Stimulated activated CD4-positive, alpha-beta T cell treated with anti-CD3 and anti-CD28 coated beads, Interleukin-2, amount 100 ng/mL, for 48 hours (primary cell): ENCODE results near the gene WDR45.
"Not testable (repeated sequence)": the region's sequence is repeated elsewhere in the genome, so short reads cannot be mapped to it uniquely, and the experiment has no call there.

ENCODE experiments used
- DNase-seq, 2 donors: peaks; one replicate each; pipeline ENCODE4 v3.0.0-alpha.2; 2020

WDR45 gene

GRCh38 chrX:49079489-49080428 lies at the start of gene WDR45:
TSS of gene WDR45 (minus strand) at chrX:49079887. CDS start at chrX:49078095, 1,792 bp downstream.
- DNase-seq = peak; percentile 41 to 47

DNA sequence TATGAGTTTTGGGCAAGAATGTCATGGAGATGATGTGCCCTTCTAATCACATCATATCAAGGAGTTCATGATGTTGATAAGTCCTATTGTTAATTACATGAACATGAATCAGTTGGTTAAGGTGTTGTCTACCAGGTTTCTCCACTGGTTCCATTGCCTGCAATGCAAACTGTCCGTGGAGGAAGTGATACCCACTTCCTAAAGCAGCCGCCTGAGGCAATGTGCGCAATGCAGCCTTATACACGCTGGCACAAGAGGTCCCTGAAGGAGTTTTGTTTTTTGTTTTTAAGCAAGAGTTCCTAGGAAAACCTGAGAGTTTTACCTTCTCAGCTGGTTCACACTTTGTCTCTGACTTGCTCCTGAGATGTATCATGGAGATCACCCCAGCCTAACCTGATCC lies 49.7 kb upstream of the WDR45 start:
- no peak for DNase-seq

GRCh38 chrX:49127742-49128258 lies 48.1 kb upstream of the WDR45 start:
- not testable (repeated sequence) for DNase-seq

GRCh38 chrX:49122499-49122898 lies 42.8 kb upstream of the WDR45 start:
- no peak for DNase-seq

- no peak for DNase-seq
Observed at GRCh38 chrX:49120091-49120490, 40.4 kb upstream of the WDR45 start.

DNA sequence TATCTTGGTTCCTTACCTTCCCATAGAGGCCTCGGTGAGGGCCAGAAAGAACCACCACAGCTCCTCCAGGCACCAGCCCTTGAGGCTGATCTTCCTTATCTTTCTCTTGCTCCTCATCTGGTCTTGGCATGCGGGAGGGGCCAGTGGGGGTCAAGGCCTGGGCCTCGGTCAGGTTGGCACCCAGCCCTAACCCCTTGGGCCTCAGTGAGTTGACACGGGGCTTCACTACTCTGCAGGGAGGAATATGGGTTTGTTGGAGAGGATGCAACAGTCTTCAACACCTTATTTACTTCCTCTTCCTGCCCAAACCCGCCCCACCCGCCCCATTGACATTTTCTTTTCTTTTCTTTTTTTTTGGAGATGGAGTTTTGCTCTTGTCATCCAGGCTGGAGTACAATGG lies 37.9 kb upstream of the WDR45 start:
- DNase-seq = no peak

GRCh38 chrX:49116716-49117115 lies 37.0 kb upstream of the WDR45 start:
- no peak for DNase-seq

GRCh38 chrX:49116076-49116475 lies 36.4 kb upstream of the WDR45 start:
- no peak for DNase-seq

DNA sequence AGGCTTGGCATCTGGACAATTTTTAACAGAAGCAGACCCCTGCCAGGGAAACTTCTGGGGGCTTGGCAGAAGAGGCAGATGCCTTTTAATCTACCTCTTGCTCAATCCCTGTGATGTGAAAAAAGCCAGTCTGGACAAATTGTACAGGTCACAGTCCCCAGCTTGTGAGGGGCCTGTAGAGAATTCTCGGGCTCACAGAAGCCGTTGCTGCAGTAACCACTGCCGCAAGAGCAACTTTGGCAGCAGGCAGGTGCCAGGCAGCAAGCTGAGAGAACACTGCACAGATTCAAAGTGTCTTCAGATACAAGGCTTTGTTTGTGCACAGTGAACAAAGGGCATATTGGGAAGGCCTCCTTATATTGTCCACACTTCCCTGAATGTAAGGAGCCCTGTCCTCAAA lies 32.1 kb upstream of the WDR45 start:
- DNase-seq = no peak

- DNase-seq = no peak
Observed at GRCh38 chrX:49110417-49110816, 30.7 kb upstream of the WDR45 start.

DNA sequence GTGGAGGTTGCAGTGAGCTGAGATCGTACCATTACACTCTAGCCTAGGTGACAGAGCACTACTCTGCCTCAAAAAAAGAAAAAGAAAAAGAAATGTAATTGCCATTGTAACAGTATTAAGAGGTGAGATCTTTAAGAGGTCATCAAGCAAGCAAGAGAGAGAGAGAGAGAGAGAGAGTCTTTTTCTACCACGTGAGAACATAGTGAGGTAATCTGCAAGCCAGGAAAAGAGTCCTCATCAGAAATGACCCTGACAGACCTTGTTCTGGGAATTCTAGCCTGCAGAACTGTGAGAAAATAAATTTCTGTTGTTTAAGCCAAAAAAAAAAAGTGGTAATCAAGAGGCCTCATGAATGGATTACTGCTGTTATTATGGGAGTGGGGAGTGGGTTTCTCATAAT lies 29.0 kb upstream of the WDR45 start:
- no peak for DNase-seq

DNA sequence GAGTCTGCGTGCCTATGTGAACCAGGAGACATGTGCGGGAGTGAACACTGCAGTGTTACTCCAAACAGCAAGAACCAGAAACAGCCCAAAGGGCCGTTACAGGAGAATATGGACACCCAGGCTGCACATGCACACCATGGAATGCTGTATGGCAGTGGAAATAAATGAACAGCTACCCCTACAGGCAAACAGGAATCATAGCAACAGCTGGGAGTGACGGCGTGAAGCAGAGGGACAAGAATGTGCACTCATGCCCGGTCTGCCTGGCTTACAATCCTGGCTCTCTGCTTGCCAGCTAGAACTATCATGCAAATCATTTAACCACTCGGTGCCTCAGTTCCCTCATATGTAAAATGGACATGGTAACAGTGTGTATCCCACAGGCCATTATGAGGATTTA lies 27.2 kb upstream of the WDR45 start:
- DNase-seq = no peak

GRCh38 chrX:49106296-49106695 lies 26.6 kb upstream of the WDR45 start:
- no peak for DNase-seq

- no peak for DNase-seq
Observed at GRCh38 chrX:49103637-49104036, 23.9 kb upstream of the WDR45 start.

DNA sequence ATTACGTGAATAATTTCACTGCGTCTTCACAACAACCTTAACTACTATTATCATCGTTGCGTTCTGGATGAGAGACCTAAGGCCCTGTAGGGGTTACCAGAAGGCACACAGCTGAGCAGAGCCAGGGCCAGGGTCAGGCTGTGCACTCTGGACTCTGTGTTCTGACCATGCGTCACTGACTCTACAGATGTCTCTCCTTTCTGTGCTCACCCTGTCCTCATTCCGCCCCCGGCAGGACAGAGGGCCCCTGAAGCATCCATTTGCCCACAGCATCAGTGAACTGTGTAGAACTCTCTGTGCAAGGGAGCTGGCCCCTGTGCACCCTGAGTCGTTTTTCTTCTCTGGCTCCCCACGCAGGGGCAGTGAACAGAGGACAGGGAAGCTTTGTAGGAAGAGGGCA lies 22.5 kb upstream of the WDR45 start:
- no peak for DNase-seq

DNA sequence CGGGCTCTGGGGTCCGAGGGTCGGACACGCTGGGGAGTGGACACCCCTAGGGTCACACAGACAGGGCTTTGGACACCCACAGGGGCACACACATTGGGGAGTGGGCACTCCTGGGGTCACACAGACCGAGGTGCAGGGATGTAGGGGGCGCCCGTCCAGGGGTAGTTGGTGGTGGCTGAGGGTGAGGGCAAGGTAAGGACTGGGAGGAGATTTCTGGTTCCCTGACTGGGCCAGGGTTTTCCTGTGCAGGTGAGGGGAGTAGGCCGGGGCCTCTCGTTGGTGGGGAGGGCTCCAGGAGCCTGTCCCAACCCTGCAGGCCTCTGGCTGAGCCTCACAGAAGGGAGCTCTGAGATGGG lies 21.9 kb upstream of the WDR45 start:
- no peak for DNase-seq

GRCh38 chrX:49100704-49101628 lies 21.3 kb upstream of the WDR45 start:
- peak; percentile 75 to 76 for DNase-seq

DNA sequence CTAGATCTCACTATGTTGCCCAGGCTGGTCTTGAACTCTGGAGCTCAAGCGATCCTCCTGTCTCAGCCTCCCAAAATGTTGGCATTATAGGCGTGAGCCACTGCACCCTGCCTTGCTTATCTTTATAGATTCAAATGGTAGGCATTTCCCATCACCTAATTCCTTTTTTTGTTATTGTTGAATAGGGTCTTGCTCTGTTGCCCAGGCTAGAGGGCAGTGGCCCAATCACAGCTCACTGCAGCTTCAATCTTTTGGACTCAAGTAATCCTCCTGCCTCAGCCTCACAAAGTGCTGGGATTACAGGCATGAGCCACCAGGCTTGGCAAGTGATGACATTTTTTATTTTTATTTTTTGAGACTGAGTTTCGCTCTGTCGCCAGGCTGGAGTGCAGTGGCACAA lies 16.7 kb upstream of the WDR45 start:
- DNase-seq = no peak

DNA sequence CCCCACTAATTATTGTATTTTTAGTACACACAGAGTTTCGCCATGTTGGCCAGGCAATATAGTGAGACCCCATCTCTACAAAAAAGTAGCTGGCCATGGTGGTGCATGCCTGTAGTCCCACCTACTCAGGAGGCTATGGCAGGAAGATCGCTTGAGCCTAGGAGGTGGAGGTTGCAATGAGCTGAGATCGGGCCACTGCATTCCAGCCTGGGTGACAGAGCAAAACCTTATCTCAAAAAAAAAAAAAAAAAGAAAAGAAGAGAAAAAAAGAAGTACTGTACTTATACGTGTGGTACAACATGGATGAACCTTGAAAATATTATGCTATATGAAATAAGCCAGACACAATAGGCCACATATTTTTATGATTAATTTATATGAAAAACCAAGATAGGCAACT lies 9.9 kb upstream of the WDR45 start:
- DNase-seq = no peak

- DNase-seq = no peak
Observed at GRCh38 chrX:49082271-49082871, 2.7 kb upstream of the WDR45 start.

- no peak for DNase-seq
Observed at GRCh38 chrX:49077941-49078340, 1.7 kb downstream of the WDR45 start.

- DNase-seq = no peak
Observed at GRCh38 chrX:49075347-49075746, 4.3 kb downstream of the WDR45 start.
